HL-60/S4 (cell line): ENCODE data around the gene ALOX12B.
"Not testable (repeated sequence)": the region's sequence is repeated elsewhere in the genome, so short reads cannot be mapped to it uniquely, and the experiment has no call there.

ENCODE experiments used
- in situ Hi-C: fragments of 300-500 bp; cut with MboI; formaldehyde crosslinking; loops from 2 replicates; pipeline ENCODE4 v1.14.3; 2022; ENCODE audit warnings: low sequenced_read_pairs

ALOX12B gene

GRCh38 chr17:8119581-8120519 lies 32.3 kb upstream of the ALOX12B start:
- in situ Hi-C loops = no loop called here

- in situ Hi-C loops = no loop called here
Measured at GRCh38 chr17:8118769-8119580, 31.5 kb upstream of the ALOX12B start.

GRCh38 chr17:8117980-8118768 lies 30.7 kb upstream of the ALOX12B start, which contains the start of gene ALOXE3:
Gene ALOXE3 (minus strand): TSS chr17:8118514. CDS start chr17:8117990, 524 bp downstream.
- in situ Hi-C loops = no loop called here

GRCh38 chr17:8117367-8117979 lies 30.0 kb upstream of the ALOX12B start:
- in situ Hi-C loops = no loop called here

GRCh38 chr17:8116776-8117175 lies 29.3 kb upstream of the ALOX12B start:
- in situ Hi-C loops = no loop called here

GRCh38 chr17:8110907-8111306 lies 23.4 kb upstream of the ALOX12B start:
- in situ Hi-C loops = no loop called here

GRCh38 chr17:8110456-8110804 lies 22.9 kb upstream of the ALOX12B start:
- in situ Hi-C loops = no loop called here

- in situ Hi-C loops = no loop called here
Measured at GRCh38 chr17:8109661-8110455, 22.3 kb upstream of the ALOX12B start.

GRCh38 chr17:8108972-8109660 lies 21.6 kb upstream of the ALOX12B start:
- in situ Hi-C loops = no loop called here

GRCh38 chr17:8106980-8107379 lies 19.5 kb upstream of the ALOX12B start:
- in situ Hi-C loops = not testable (repeated sequence)

- in situ Hi-C loops = no loop called here
Measured at GRCh38 chr17:8105957-8106398, 18.5 kb upstream of the ALOX12B start.

GRCh38 chr17:8104911-8105310 lies 17.4 kb upstream of the ALOX12B start:
- in situ Hi-C loops = no loop called here

GRCh38 chr17:8103549-8103948 lies 16.0 kb upstream of the ALOX12B start:
- in situ Hi-C loops = no loop called here

GRCh38 chr17:8101721-8102120 lies 14.2 kb upstream of the ALOX12B start:
- in situ Hi-C loops = no loop called here

- in situ Hi-C loops = no loop called here
Measured at GRCh38 chr17:8100763-8101162, 13.2 kb upstream of the ALOX12B start.

- in situ Hi-C loops = no loop called here
Measured at GRCh38 chr17:8100111-8100510, 12.6 kb upstream of the ALOX12B start.

- in situ Hi-C loops = loop anchor here (25.0 kb wide), 1 partner anchor 641 kb away; the partner anchor contains the start of gene CCDC42
Measured at GRCh38 chr17:8096541-8096940, 9.0 kb upstream of the ALOX12B start.

- in situ Hi-C loops = loop anchor here (25.0 kb wide), 1 partner anchor 642 kb away; the partner anchor contains the start of gene CCDC42
Measured at GRCh38 chr17:8095361-8095760, 7.8 kb upstream of the ALOX12B start.
